ENCODE measurements around the gene XPO5.

DNA sequence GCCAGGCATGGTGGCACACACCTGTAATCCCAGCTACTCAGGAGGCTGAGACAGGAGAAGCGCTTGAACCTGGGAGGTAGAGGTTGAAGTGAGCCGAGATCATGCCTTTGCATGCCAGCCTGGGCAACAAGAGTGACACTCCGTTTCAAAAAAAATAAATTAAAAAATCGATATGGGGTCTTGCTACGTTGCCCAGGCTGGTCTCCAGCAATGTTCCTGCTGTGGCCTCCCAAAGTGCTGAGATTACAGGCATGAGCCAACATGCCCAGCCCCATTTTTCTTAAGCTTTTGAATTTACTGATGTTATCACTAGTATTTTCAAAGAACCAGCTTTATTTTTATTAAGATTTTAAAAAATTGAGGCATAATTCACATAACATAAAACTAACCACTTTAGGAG is 35.3 kb downstream of the XPO5 start:
- TF ChIP-seq, protein P1, sequence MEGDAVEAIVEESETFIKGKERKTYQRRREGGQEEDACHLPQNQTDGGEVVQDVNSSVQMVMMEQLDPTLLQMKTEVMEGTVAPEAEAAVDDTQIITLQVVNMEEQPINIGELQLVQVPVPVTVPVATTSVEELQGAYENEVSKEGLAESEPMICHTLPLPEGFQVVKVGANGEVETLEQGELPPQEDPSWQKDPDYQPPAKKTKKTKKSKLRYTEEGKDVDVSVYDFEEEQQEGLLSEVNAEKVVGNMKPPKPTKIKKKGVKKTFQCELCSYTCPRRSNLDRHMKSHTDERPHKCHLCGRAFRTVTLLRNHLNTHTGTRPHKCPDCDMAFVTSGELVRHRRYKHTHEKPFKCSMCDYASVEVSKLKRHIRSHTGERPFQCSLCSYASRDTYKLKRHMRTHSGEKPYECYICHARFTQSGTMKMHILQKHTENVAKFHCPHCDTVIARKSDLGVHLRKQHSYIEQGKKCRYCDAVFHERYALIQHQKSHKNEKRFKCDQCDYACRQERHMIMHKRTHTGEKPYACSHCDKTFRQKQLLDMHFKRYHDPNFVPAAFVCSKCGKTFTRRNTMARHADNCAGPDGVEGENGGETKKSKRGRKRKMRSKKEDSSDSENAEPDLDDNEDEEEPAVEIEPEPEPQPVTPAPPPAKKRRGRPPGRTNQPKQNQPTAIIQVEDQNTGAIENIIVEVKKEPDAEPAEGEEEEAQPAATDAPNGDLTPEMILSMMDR (IDR thresholded peaks at IDR 0.05; ENCODE audit: poor library complexity, severe bottlenecking), result no peak
- TF ChIP-seq TAF1 (IDR thresholded peaks at IDR 0.05; ENCODE audit: low read depth) (no peak), EZH2 (IDR thresholded peaks at IDR 0.05; ENCODE audit: borderline replicate concordance, insufficient read depth, low read length, poor library complexity, severe bottlenecking) (no peak), POLR2AphosphoS5 (IDR thresholded peaks at IDR 0.05) (no peak)
- TF ChIP-seq, protein P2, sequence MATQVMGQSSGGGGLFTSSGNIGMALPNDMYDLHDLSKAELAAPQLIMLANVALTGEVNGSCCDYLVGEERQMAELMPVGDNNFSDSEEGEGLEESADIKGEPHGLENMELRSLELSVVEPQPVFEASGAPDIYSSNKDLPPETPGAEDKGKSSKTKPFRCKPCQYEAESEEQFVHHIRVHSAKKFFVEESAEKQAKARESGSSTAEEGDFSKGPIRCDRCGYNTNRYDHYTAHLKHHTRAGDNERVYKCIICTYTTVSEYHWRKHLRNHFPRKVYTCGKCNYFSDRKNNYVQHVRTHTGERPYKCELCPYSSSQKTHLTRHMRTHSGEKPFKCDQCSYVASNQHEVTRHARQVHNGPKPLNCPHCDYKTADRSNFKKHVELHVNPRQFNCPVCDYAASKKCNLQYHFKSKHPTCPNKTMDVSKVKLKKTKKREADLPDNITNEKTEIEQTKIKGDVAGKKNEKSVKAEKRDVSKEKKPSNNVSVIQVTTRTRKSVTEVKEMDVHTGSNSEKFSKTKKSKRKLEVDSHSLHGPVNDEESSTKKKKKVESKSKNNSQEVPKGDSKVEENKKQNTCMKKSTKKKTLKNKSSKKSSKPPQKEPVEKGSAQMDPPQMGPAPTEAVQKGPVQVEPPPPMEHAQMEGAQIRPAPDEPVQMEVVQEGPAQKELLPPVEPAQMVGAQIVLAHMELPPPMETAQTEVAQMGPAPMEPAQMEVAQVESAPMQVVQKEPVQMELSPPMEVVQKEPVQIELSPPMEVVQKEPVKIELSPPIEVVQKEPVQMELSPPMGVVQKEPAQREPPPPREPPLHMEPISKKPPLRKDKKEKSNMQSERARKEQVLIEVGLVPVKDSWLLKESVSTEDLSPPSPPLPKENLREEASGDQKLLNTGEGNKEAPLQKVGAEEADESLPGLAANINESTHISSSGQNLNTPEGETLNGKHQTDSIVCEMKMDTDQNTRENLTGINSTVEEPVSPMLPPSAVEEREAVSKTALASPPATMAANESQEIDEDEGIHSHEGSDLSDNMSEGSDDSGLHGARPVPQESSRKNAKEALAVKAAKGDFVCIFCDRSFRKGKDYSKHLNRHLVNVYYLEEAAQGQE (IDR thresholded peaks at IDR 0.05; ENCODE audit: borderline replicate concordance), result no peak
